CD14-positive monocyte (primary cell): ENCODE results near the gene HSPG2. TPM values are rescaled to one million over a fixed set of nuclear protein-coding genes. Genes with fewer than 3 reads are reported as not detected.

Experiments used
- DNase-seq, 3 donors: peaks; one replicate each; pipeline ENCODE4 v3.0.0-alpha.2; 2011 to 2022
- H2AFZ ChIP-seq: 2 replicates; pipeline ENCODE4 v1.6.0; 2012; ENCODE audit warnings: mild to moderate bottlenecking, low read depth, low read length, inconsistent platforms; ENCODE audit not compliant: insufficient read depth, poor library complexity, severe bottlenecking
- H3K27ac ChIP-seq, 2 donors: 1 replicate in 1 of 2; 2 replicates in 1 of 2; pipeline ENCODE4 v1.5.1; 2012 to 2013; ENCODE audit warnings: low read length in 2 of 2, control low read depth in 1 of 2, inconsistent platforms in 1 of 2, low read depth in 1 of 2, mild to moderate bottlenecking in 1 of 2
- H3K27me3 ChIP-seq, 2 donors: one replicate each; pipeline versions ENCODE4 v1.6.0 to v1.6.1; 2011 to 2013; ENCODE audit warnings: low read length in 2 of 2; ENCODE audit not compliant: control insufficient read depth in 2 of 2, insufficient read depth in 2 of 2
- H3K36me3 ChIP-seq, 2 donors: replicated peaks in 1 of 2; 1 replicate in 1 of 2; 2 replicates in 1 of 2; pipeline versions ENCODE4 v1.5.1 to v1.6.1; 2012 to 2013; ENCODE audit warnings: low read length in 2 of 2, control low read depth in 1 of 2, inconsistent platforms in 1 of 2, mild to moderate bottlenecking in 1 of 2; ENCODE audit not compliant: insufficient read depth in 2 of 2, control insufficient read depth in 1 of 2
- H3K4me1 ChIP-seq, 2 donors: 1 replicate in 1 of 2; 2 replicates in 1 of 2; pipeline versions ENCODE4 v1.5.1 to v1.6.1; 2012 to 2013; ENCODE audit warnings: low read length in 2 of 2, control low read depth in 1 of 2, inconsistent platforms in 1 of 2, mild to moderate bottlenecking in 1 of 2, moderate library complexity in 1 of 2; ENCODE audit not compliant: insufficient read depth in 2 of 2, control insufficient read depth in 1 of 2
- H3K4me2 ChIP-seq: replicated peaks from 2 replicates; pipeline ENCODE3; 2012; ENCODE audit warnings: low read length, moderate library complexity, mild to moderate bottlenecking; ENCODE audit not compliant: poor library complexity, severe bottlenecking; ENCODE audit errors: extremely low read depth
- H3K4me3 ChIP-seq, 3 experiments: fragments of 200-600 bp in 1 of 3; sonication (generic) in 1 of 3; replicated peaks in 1 of 3; 1 replicate in 2 of 3; 2 replicates in 1 of 3; pipeline ENCODE4 v1.5.1; 2011 to 2013; ENCODE audit warnings: low read length in 3 of 3, mild to moderate bottlenecking in 3 of 3, control low read depth in 2 of 3, low read depth in 2 of 3, inconsistent platforms in 1 of 3, moderate library complexity in 1 of 3
- H3K79me2 ChIP-seq: 2 replicates; pipeline ENCODE4 v1.6.0; 2012; ENCODE audit warnings: mild to moderate bottlenecking, control low read depth, inconsistent platforms, low read length, moderate library complexity; ENCODE audit not compliant: insufficient read depth
- H3K9ac ChIP-seq: 2 replicates; pipeline ENCODE4 v1.6.0; 2017; ENCODE audit warnings: low read length, mild to moderate bottlenecking; ENCODE audit not compliant: insufficient read depth, poor library complexity, severe bottlenecking
- H3K9me3 ChIP-seq, 2 donors: replicated peaks in 1 of 2; 1 replicate in 1 of 2; 2 replicates in 1 of 2; pipeline versions ENCODE4 v1.5.1 to v1.6.1; 2012 to 2013; ENCODE audit warnings: low read length in 2 of 2, control low read depth in 1 of 2; ENCODE audit not compliant: control insufficient read depth in 1 of 2, insufficient read depth in 1 of 2
- H4K20me1 ChIP-seq: 2 replicates; pipeline ENCODE4 v1.6.0; 2012; ENCODE audit warnings: mild to moderate bottlenecking, low read length, control low read depth, moderate library complexity; ENCODE audit not compliant: insufficient read depth
- H3K27ac Mint-ChIP-seq, 7 donors: one replicate each; pipeline ENCODE4 v1.8.0; 2020; ENCODE audit warnings: mild to moderate bottlenecking in 7 of 7, mixed read lengths in 7 of 7, moderate library complexity in 6 of 7, inconsistent platforms in 2 of 7
- H3K27me3 Mint-ChIP-seq, 3 donors: one replicate each; pipeline ENCODE4 v1.8.0; 2021 to 2022; ENCODE audit warnings: low read depth in 3 of 3, mild to moderate bottlenecking in 3 of 3, mixed read lengths in 3 of 3, moderate library complexity in 3 of 3, inconsistent platforms in 1 of 3
- H3K36me3 Mint-ChIP-seq, 2 donors: one replicate each; pipeline ENCODE4 v1.8.0; 2020; ENCODE audit warnings: mixed read lengths in 2 of 2, inconsistent platforms in 1 of 2, mild to moderate bottlenecking in 1 of 2
- H3K4me1 Mint-ChIP-seq: one replicate; pipeline ENCODE4 v1.8.0; 2020; ENCODE audit warnings: mild to moderate bottlenecking, mixed read lengths
- H3K4me3 Mint-ChIP-seq, 2 donors: one replicate each; pipeline ENCODE4 v1.8.0; 2020; ENCODE audit warnings: mild to moderate bottlenecking in 2 of 2, mixed read lengths in 2 of 2, moderate library complexity in 1 of 2
- H3K9me3 Mint-ChIP-seq, 7 donors: one replicate each; pipeline ENCODE4 v1.8.0; 2020 to 2022; ENCODE audit warnings: mixed read lengths in 7 of 7, mild to moderate bottlenecking in 6 of 7, moderate library complexity in 6 of 7, inconsistent platforms in 2 of 7
- CTCF ChIP-seq: fragments of 200-600 bp; IDR thresholded peaks from one replicate; pipeline ENCODE4 v1.8.0; 2022; ENCODE audit warnings: antibody characterized with exemption, mild to moderate bottlenecking
- WGBS: methylation state at CpG from one replicate; pipeline ENCODE4 v1.1.5; 2013; ENCODE audit warnings: missing lambda C conversion rate; ENCODE audit not compliant: insufficient coverage; 5-methylcytosine and 5-hydroxymethylcytosine counted together
- intact Hi-C, 2 donors: fragments of 100-400 bp; cut with micrococcal nuclease; formaldehyde crosslinking; loops; one replicate each; pipeline versions ENCODE4 v1.15.0 to v1.15.1; 2023
- polyA plus RNA-seq, 3 donors: library from polyadenylated mRNA; depleted of rRNA in 1 of 3; unstranded in 2 of 3; stranded (reverse) in 1 of 3; fragments of 300-500 nt in 2 of 3; fragments of >200 nt in 1 of 3; fragmentation: Illumina TruSeq in 2 of 3; gene quantifications; 1 replicate in 2 of 3; 2 replicates in 1 of 3; pipeline ENCODE4 v1.2.3, GENCODE V29; 2012 to 2021

Gene HSPG2
- polyA plus RNA-seq, 3 donors = 0.44 TPM; not detected in 2

GRCh38 chr1:21887796-21888195, 49.3 kb downstream of the HSPG2 start:
- no peak overlapping the region for H3K4me2 ChIP-seq
- H2AFZ ChIP-seq = no peak overlapping the region
- no peaks in the 10 kb centered on the region for H4K20me1 ChIP-seq
- WGBS = 94% methylated on average over 8 of the region's 11 CpGs
- H3K4me3 Mint-ChIP-seq = no peak overlapping the region
- peaks cover under 1 to 2% of the 10 kb centered on the region in 2 donors for H3K4me1 ChIP-seq
- no peak overlapping the region for H3K27ac ChIP-seq
- H3K9me3 Mint-ChIP-seq = peaks cover 0 to 3% (median 0%) of the 10 kb centered on the region in 7 donors
- H3K4me1 Mint-ChIP-seq = peaks cover 4% of the 10 kb centered on the region
- H3K27me3 Mint-ChIP-seq = no peaks in the 10 kb centered on the region
- no peak for DNase-seq
- no peaks in the 10 kb centered on the region for H3K79me2 ChIP-seq
- H3K36me3 Mint-ChIP-seq = no peaks in the 10 kb centered on the region
- TF ChIP-seq CTCF = no peak
- H3K4me3 ChIP-seq = no peak overlapping the region
- H3K9me3 ChIP-seq = no peaks in the 10 kb centered on the region
- intact Hi-C loops = no loop called here
- no peaks in the 10 kb centered on the region for H3K36me3 ChIP-seq
- H3K27ac Mint-ChIP-seq = no peak overlapping the region
- H3K27me3 ChIP-seq = no peaks in the 10 kb centered on the region
- no peak overlapping the region for H3K9ac ChIP-seq

GRCh38 chr1:21887216-21887736, 49.8 kb downstream of the HSPG2 start:
- Mint-ChIP-seq H3K4me3 (no peak overlapping the region), H3K27ac (no peak overlapping the region), H3K9me3 (peaks cover 0 to 3% (median 0%) of the 10 kb centered on the region in 7 donors), H3K4me1 (peaks cover 9% of the 10 kb centered on the region), H3K36me3 (no peaks in the 10 kb centered on the region), H3K27me3 (no peaks in the 10 kb centered on the region)
- 98% methylated on average over 25 of the region's 26 CpGs for WGBS
- Histone ChIP-seq H3K36me3 (no peaks in the 10 kb centered on the region), H3K27ac (no peak overlapping the region), H4K20me1 (no peaks in the 10 kb centered on the region), H2AFZ (no peak overlapping the region), H3K9ac (no peak overlapping the region), H3K9me3 (no peaks in the 10 kb centered on the region), H3K4me2 (no peak overlapping the region), H3K4me1 (peaks cover 3 to 6% of the 10 kb centered on the region in 2 donors), H3K27me3 (no peaks in the 10 kb centered on the region), H3K4me3 (no peak overlapping the region), H3K79me2 (no peaks in the 10 kb centered on the region)
- intact Hi-C loops = no loop called here
- TF ChIP-seq CTCF = no peak
- no peak for DNase-seq
